Stomach (tissue), 9 donors: Measurements from ENCODE around the gene WNT6. TPM values are rescaled to one million over a fixed set of nuclear protein-coding genes. Genes with fewer than 3 reads are reported as not detected.

Experiments
- DNase-seq, 2 donors: peaks; one replicate each; pipeline versions ENCODE4 v3.0.0 to v3.0.0-alpha.2; 2013 to 2019
- H3K27ac ChIP-seq, 5 donors: fragments of 200-600 bp in 4 of 5; sonication (generic) in 4 of 5; one replicate each; pipeline ENCODE4 v1.5.1; 2013 to 2019; ENCODE audit warnings: mild to moderate bottlenecking in 1 of 5, moderate library complexity in 1 of 5
- H3K27me3 ChIP-seq, 3 donors: fragments of 200-600 bp; sonication (generic); one replicate each; pipeline ENCODE4 v1.5.1; 2017 to 2019; ENCODE audit warnings: mixed run types in 1 of 3
- H3K36me3 ChIP-seq, 4 donors: fragments of 200-600 bp; sonication (generic); 1 replicate in 3 of 4; 2 replicates in 1 of 4; pipeline ENCODE4 v1.5.1; 2016 to 2019
- H3K4me1 ChIP-seq, 4 donors: fragments of 200-600 bp; sonication (generic); one replicate each; pipeline ENCODE4 v1.5.1; 2016 to 2019
- H3K4me3 ChIP-seq, 4 donors: fragments of 200-600 bp; sonication (generic) in 3 of 4; one replicate each; pipeline ENCODE4 v1.5.1; 2016 to 2019; ENCODE audit warnings: mild to moderate bottlenecking in 1 of 4
- H3K9me3 ChIP-seq, 4 donors: fragments of 200-600 bp; sonication (generic); one replicate each; pipeline ENCODE4 v1.5.1; 2016 to 2019
- CTCF ChIP-seq, 7 experiments: fragments of 450-650 bp in 4 of 7; fragments of 200-600 bp in 3 of 7; sonication (generic) in 3 of 7; IDR thresholded peaks; one replicate each; pipeline ENCODE4 v1.5.1; 2016 to 2019; ENCODE audit warnings: antibody characterized with exemption in 7 of 7, control low read depth in 2 of 7, mild to moderate bottlenecking in 1 of 7
- EP300 ChIP-seq: sonication (generic); formaldehyde crosslinking; IDR thresholded peaks from one replicate; pipeline ENCODE4 v1.6.1; 2017; ENCODE audit warnings: antibody characterized with exemption
- POLR2A ChIP-seq, 4 donors: fragments of 450-650 bp; IDR thresholded peaks; one replicate each; pipeline ENCODE4 v1.6.1; 2016; ENCODE audit warnings: antibody characterized with exemption in 4 of 4, control low read depth in 2 of 4, mild to moderate bottlenecking in 1 of 4, moderate library complexity in 1 of 4
- POLR2AphosphoS5 ChIP-seq, 3 donors: sonication (generic); formaldehyde crosslinking; IDR thresholded peaks; one replicate each; pipeline ENCODE4 v1.6.1; 2016; ENCODE audit warnings: antibody characterized with exemption in 3 of 3
- WGBS, 5 donors: extraction: QIAGEN DNeasy Blood & Tissue Kit in 3 of 5; methylation state at CpG; one replicate each; pipeline versions ENCODE4 v1.1.5 to v1.1.7; 2013 to 2018; 5-methylcytosine and 5-hydroxymethylcytosine counted together
- intact Hi-C: fragments of 100-400 bp; cut with DNase I; formaldehyde crosslinking; loops from one replicate; pipeline ENCODE4 v1.15.1; 2023; ENCODE audit warnings: low total_unique reads
- polyA plus RNA-seq, 3 donors: library from polyadenylated mRNA; stranded (reverse); fragments of 200-250 nt; gene quantifications; one replicate each; pipeline ENCODE4 v1.2.3, GENCODE V29; 2013
- total RNA-seq, 5 donors: library from RNA; depleted of rRNA; stranded (reverse); fragments of >200 nt; gene quantifications; one replicate each; pipeline versions ENCODE4 v1.1.0 to v1.2.3, GENCODE V29; 2014 to 2016
- donor health status: healthy with polysubstance abuse.
- donor health status: Bipolar disorder and iron deficiency.
- donor health status: healthy.

The WNT6 gene
- total and polyA plus RNA-seq, 8 donors, result 0.25 to 3.3 (median 1.8) TPM; not detected in 3

GRCh38 chr2:218873359-218874194 lies 14.0 kb downstream of the WNT6 start:
- Histone ChIP-seq H3K36me3 (no peaks in the 10 kb centered on the region), H3K27ac (no peak overlapping the region), H3K4me3 (peak overlapping the region in 1 of 4 donors; percentile 30), H3K9me3 (no peaks in the 10 kb centered on the region), H3K4me1 (peaks cover 15 to 33% (median 29%) of the 10 kb centered on the region in 4 donors), H3K27me3 (peaks cover 36 to 100% (median 63%) of the 10 kb centered on the region in 3 donors)
- no peak for TF ChIP-seq POLR2AphosphoS5 (IDR thresholded peaks at IDR 0.05)
- TF ChIP-seq EP300, result no peak
- no peak for TF ChIP-seq CTCF (IDR thresholded peaks at IDR 0.05)
- no peak for TF ChIP-seq POLR2A (IDR thresholded peaks at IDR 0.05)
- no peak for DNase-seq
- intact Hi-C loops, result no loop called here
- WGBS, 5 donors, result 5 to 25% (median 9%) methylated on average over 38 to 86 of the region's 86 CpGs

- no peak for DNase-seq
- Histone ChIP-seq H3K9me3 (no peaks in the 10 kb centered on the region), H3K4me1 (peaks cover 23 to 49% (median 46%) of the 10 kb centered on the region in 4 donors), H3K4me3 (no peak overlapping the region), H3K27ac (no peak overlapping the region), H3K36me3 (no peaks in the 10 kb centered on the region), H3K27me3 (peaks cover 44 to 100% (median 74%) of the 10 kb centered on the region in 3 donors)
- no peak for TF ChIP-seq POLR2AphosphoS5 (IDR thresholded peaks at IDR 0.05)
- TF ChIP-seq POLR2A (IDR thresholded peaks at IDR 0.05), result no peak
- no peak for TF ChIP-seq CTCF (IDR thresholded peaks at IDR 0.05)
- TF ChIP-seq EP300, result no peak
- intact Hi-C loops, result no loop called here
- 10 to 28% (median 20%) methylated on average over 2 of the region's 2 CpGs for WGBS, 5 donors
Observed at GRCh38 chr2:218875692-218876246, 16.2 kb downstream of the WNT6 start.

GRCh38 chr2:218876562-218877219 lies 17.1 kb downstream of the WNT6 start:
- Histone ChIP-seq H3K4me3 (no peak overlapping the region), H3K36me3 (no peaks in the 10 kb centered on the region), H3K9me3 (no peaks in the 10 kb centered on the region), H3K4me1 (peaks cover 15 to 45% (median 40%) of the 10 kb centered on the region in 4 donors), H3K27ac (no peak overlapping the region), H3K27me3 (peaks cover 36 to 100% (median 73%) of the 10 kb centered on the region in 3 donors)
- intact Hi-C loops, result no loop called here
- peak; percentile 75 to 85 for DNase-seq
- no peak for TF ChIP-seq POLR2AphosphoS5 (IDR thresholded peaks at IDR 0.05)
- TF ChIP-seq EP300, result no peak
- peak in 5 of 7 experiments; percentile 82 to 96 (median 93) for TF ChIP-seq CTCF (IDR thresholded peaks at IDR 0.05)
- no peak for TF ChIP-seq POLR2A (IDR thresholded peaks at IDR 0.05)
- 0 to 6% (median 3%) methylated on average over 3 of the region's 3 CpGs for WGBS, 5 donors

- intact Hi-C loops, result no loop called here
- no peak for TF ChIP-seq CTCF (IDR thresholded peaks at IDR 0.05)
- no peak for TF ChIP-seq EP300
- TF ChIP-seq POLR2A (IDR thresholded peaks at IDR 0.05), result no peak
- no peak for TF ChIP-seq POLR2AphosphoS5 (IDR thresholded peaks at IDR 0.05)
- Histone ChIP-seq H3K4me3 (no peak overlapping the region), H3K9me3 (no peaks in the 10 kb centered on the region), H3K4me1 (peaks cover 15 to 39% (median 34%) of the 10 kb centered on the region in 4 donors), H3K27me3 (peaks cover 33 to 100% (median 70%) of the 10 kb centered on the region in 3 donors), H3K27ac (no peak overlapping the region), H3K36me3 (no peaks in the 10 kb centered on the region)
- no peak for DNase-seq
- 68 to 79% (median 78%) methylated on average over 6 of the region's 6 CpGs for WGBS, 5 donors
Observed at GRCh38 chr2:218877331-218877730, 17.7 kb downstream of the WNT6 start.
